PFSK-1 (cell line): Measurements from ENCODE around the gene DRAXIN.

Experiments
- FOXP2 ChIP-seq: optimal IDR thresholded peaks from 2 replicates; pipeline ENCODE3; 2011; ENCODE audit warnings: borderline replicate concordance, control low read depth, inconsistent platforms; ENCODE audit not compliant: insufficient read depth; ENCODE audit errors: extremely low read length, extremely low read depth
- POLR2AphosphoS5 ChIP-seq: IDR thresholded peaks from 2 replicates; pipeline ENCODE4 v1.6.1; 2012; ENCODE audit warnings: low read depth, mild to moderate bottlenecking, control low read depth, low read length, moderate library complexity
- REST ChIP-seq, 2 experiments: IDR thresholded peaks; 2 replicates each; pipeline versions ENCODE4 v1.6.1 to v1.8.0; 2011 to 2012; ENCODE audit warnings: low read depth in 2 of 2, low read length in 2 of 2, control low read depth in 1 of 2, inconsistent platforms in 1 of 2, mild to moderate bottlenecking in 1 of 2, moderate library complexity in 1 of 2; ENCODE audit not compliant: insufficient read depth in 1 of 2
- SIN3A ChIP-seq: IDR thresholded peaks from 2 replicates; pipeline ENCODE4 v1.6.1; 2012; ENCODE audit warnings: mild to moderate bottlenecking, low read length, moderate library complexity, borderline replicate concordance; ENCODE audit not compliant: insufficient read depth
- TAF1 ChIP-seq: IDR thresholded peaks from 2 replicates; pipeline ENCODE4 v1.6.1; 2012; ENCODE audit warnings: low read length, control low read depth, borderline replicate concordance; ENCODE audit not compliant: insufficient read depth

Gene DRAXIN

GRCh38 chr1:11657654-11658053 lies 33.9 kb upstream of the DRAXIN start:
- no peak for TF ChIP-seq TAF1
- no peak for TF ChIP-seq REST (IDR thresholded peaks at IDR 0.05; ENCODE audit: insufficient read depth in 1 of 2, low read depth in 2 of 2, low read length in 2 of 2)

- TF ChIP-seq REST (IDR thresholded peaks at IDR 0.05; ENCODE audit: insufficient read depth in 1 of 2, low read depth in 2 of 2, low read length in 2 of 2) (no peak), SIN3A (no peak), POLR2AphosphoS5 (no peak), FOXP2 (no peak), TAF1 (no peak)
These were observed 33.0 kb upstream of the DRAXIN start for GRCh38 chr1:11658542-11658941.

GRCh38 chr1:11659748-11660147 lies 31.8 kb upstream of the DRAXIN start:
- TF ChIP-seq FOXP2 (no peak), TAF1 (no peak), SIN3A (no peak), POLR2AphosphoS5 (no peak), REST (IDR thresholded peaks at IDR 0.05; ENCODE audit: insufficient read depth in 1 of 2, low read depth in 2 of 2, low read length in 2 of 2) (no peak)

GRCh38 chr1:11661103-11661502 lies 30.4 kb upstream of the DRAXIN start:
- TF ChIP-seq POLR2AphosphoS5 = no peak
- TF ChIP-seq FOXP2 = no peak
- TF ChIP-seq SIN3A = no peak
- no peak for TF ChIP-seq REST (IDR thresholded peaks at IDR 0.05; ENCODE audit: insufficient read depth in 1 of 2, low read depth in 2 of 2, low read length in 2 of 2)
- TF ChIP-seq TAF1 = no peak

GRCh38 chr1:11664336-11665065 lies 27.0 kb upstream of the DRAXIN start:
- no peak for TF ChIP-seq TAF1
- no peak for TF ChIP-seq FOXP2
- TF ChIP-seq REST (IDR thresholded peaks at IDR 0.05; ENCODE audit: insufficient read depth in 1 of 2, low read depth in 2 of 2, low read length in 2 of 2) = no peak
- TF ChIP-seq SIN3A = no peak
- no peak for TF ChIP-seq POLR2AphosphoS5
